Naive thymus-derived CD4-positive, alpha-beta T cell (primary cell): Measurements from ENCODE around the gene VPS29. TPM values are rescaled to one million over a fixed set of nuclear protein-coding genes. Genes with fewer than 3 reads are reported as not detected.

Experiments used
- ATAC-seq: fragments of 150-1000 bp; cut with Tn5 transposase; 2 replicates; pipeline ENCODE4 v1.10.0; 2021; ENCODE audit warnings: mild to moderate bottlenecking, moderate library complexity
- CTCF ChIA-PET: fragments of 350-600 bp; sonication (Branson Sonifier 250); formaldehyde crosslinking; loops from one replicate; lab custom pipeline; 2021; ENCODE audit warnings: antibody characterized with exemption; lab: Charles Lee
- POLR2A ChIA-PET: fragments of 350-600 bp; sonication (Branson Sonifier 250); formaldehyde crosslinking; loops from one replicate; lab custom pipeline; 2021; ENCODE audit warnings: antibody characterized with exemption, inconsistent platforms; lab: Charles Lee
- DNase-seq, 9 donors: peaks; one replicate each; pipeline versions ENCODE4 v3.0.0 to v3.0.0-alpha.2; 2020 to 2022; ENCODE audit warnings: mixed read lengths in 1 of 9
- H3K27ac ChIP-seq: one replicate; pipeline ENCODE4 v1.7.0; 2013; ENCODE audit warnings: mild to moderate bottlenecking, low read depth, low read length, moderate library complexity
- H3K27me3 ChIP-seq, 2 donors: one replicate each; pipeline ENCODE4 v1.7.0; 2013; ENCODE audit warnings: low read length in 2 of 2, mild to moderate bottlenecking in 2 of 2, moderate library complexity in 2 of 2; ENCODE audit not compliant: control insufficient read depth in 2 of 2, insufficient read depth in 2 of 2
- H3K36me3 ChIP-seq, 3 experiments: 1 replicate in 2 of 3; 2 replicates in 1 of 3; pipeline ENCODE4 v1.7.0; 2013; ENCODE audit warnings: low read length in 3 of 3, mild to moderate bottlenecking in 3 of 3, moderate library complexity in 1 of 3; ENCODE audit not compliant: insufficient read depth in 3 of 3, control insufficient read depth in 2 of 3
- H3K4me1 ChIP-seq, 2 donors: one replicate each; pipeline ENCODE4 v1.7.0; 2013; ENCODE audit warnings: low read length in 2 of 2, mild to moderate bottlenecking in 2 of 2, moderate library complexity in 1 of 2; ENCODE audit not compliant: control insufficient read depth in 2 of 2, insufficient read depth in 2 of 2
- H3K4me3 ChIP-seq: 2 replicates; pipeline ENCODE4 v1.7.0; 2013; ENCODE audit warnings: mild to moderate bottlenecking, low read length
- H3K9me3 ChIP-seq, 3 experiments: 1 replicate in 2 of 3; 2 replicates in 1 of 3; pipeline ENCODE4 v1.7.0; 2013; ENCODE audit warnings: low read length in 3 of 3; ENCODE audit not compliant: control insufficient read depth in 2 of 3
- H3K27ac Mint-ChIP-seq, 9 donors: one replicate each; pipeline ENCODE4 v1.8.0; 2020 to 2022; ENCODE audit warnings: mixed read lengths in 9 of 9, mild to moderate bottlenecking in 8 of 9, moderate library complexity in 5 of 9, inconsistent platforms in 2 of 9
- H3K27me3 Mint-ChIP-seq, 5 donors: one replicate each; pipeline ENCODE4 v1.8.0; 2021 to 2022; ENCODE audit warnings: mixed read lengths in 5 of 5, mild to moderate bottlenecking in 1 of 5
- H3K36me3 Mint-ChIP-seq, 5 donors: one replicate each; pipeline ENCODE4 v1.8.0; 2020 to 2022; ENCODE audit warnings: mixed read lengths in 5 of 5, mild to moderate bottlenecking in 3 of 5, inconsistent platforms in 1 of 5
- H3K4me1 Mint-ChIP-seq, 7 donors: one replicate each; pipeline ENCODE4 v1.8.0; 2020 to 2022; ENCODE audit warnings: mixed read lengths in 7 of 7, mild to moderate bottlenecking in 3 of 7, inconsistent platforms in 1 of 7
- H3K4me3 Mint-ChIP-seq, 10 donors: one replicate each; pipeline ENCODE4 v1.8.0; 2020 to 2022; ENCODE audit warnings: mild to moderate bottlenecking in 10 of 10, mixed read lengths in 10 of 10, moderate library complexity in 6 of 10, inconsistent platforms in 2 of 10
- H3K9me3 Mint-ChIP-seq, 11 donors: one replicate each; pipeline ENCODE4 v1.8.0; 2020 to 2022; ENCODE audit warnings: mixed read lengths in 11 of 11, mild to moderate bottlenecking in 4 of 11, inconsistent platforms in 1 of 11, moderate library complexity in 1 of 11
- intact Hi-C, 2 donors: fragments of 100-400 bp; cut with micrococcal nuclease; formaldehyde crosslinking; loops; one replicate each; pipeline ENCODE4 v1.15.1; 2023
- polyA plus RNA-seq, 2 donors: library from polyadenylated mRNA; unstranded; fragments of 300-500 nt; fragmentation: Illumina TruSeq; gene quantifications; one replicate each; pipeline ENCODE4 v1.2.3, GENCODE V29; 2021
- total RNA-seq, 6 experiments: library from RNA in 5 of 6; stranded (reverse) in 5 of 6; gene quantifications; 1 replicate in 5 of 6; 2 replicates in 1 of 6; pipeline ENCODE4 v1.2.3 and lab custom pipeline; 2021 to 2026

The VPS29 gene
- total and polyA plus RNA-seq, 7 experiments from 2014 or later = 78.5 to 158 (median 118) TPM

DNA sequence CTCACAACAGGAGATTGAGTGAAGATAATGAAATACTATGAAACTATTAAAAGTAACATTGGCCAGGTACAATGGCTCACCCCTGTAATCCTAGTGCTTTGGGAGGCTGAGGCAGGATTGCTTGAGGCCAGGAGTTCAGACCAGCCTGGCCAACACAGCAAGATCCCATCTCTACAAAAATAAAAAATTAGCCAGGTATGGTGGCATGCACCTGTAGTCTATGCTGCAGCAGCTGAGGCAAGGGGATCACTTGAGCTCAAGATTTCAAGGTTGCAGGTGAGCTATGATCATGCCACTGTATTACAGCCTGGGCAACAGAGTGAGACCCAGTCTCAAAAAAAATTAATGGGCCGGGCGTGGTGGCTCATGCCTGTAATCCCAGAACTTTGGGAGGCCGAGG is 15.1 kb upstream of the VPS29 start:
- no peaks in the 10 kb centered on the region for H3K9me3 ChIP-seq
- CTCF ChIA-PET = interaction anchor here (0.5 kb wide), 1 partner anchor 33 kb away, joined by 5 read pairs; no protein-coding TSS in a partner anchor
- peaks cover 0 to 4% (median 0%) of the 10 kb centered on the region in 5 donors for H3K27me3 Mint-ChIP-seq

DNA sequence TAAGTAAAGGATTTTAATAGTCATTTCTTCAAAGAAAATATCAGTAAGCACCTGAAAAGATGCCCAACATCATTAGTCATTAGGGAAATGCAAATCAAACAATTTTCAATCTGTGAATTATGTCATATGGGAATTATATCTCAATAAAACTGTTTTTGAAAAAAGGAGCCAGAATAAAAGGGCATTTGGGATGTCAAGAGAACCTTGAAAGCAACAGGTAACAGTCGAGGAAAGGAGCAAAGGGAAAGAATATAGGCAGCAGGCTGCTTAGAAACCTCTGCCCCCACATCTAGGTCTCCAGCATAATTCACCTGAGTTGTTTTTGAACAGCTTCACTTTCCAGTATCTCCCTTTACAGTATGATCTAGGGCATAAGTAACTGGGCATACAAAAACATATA is 12.5 kb upstream of the VPS29 start:
- Histone ChIP-seq H3K9me3 (no peaks in the 10 kb centered on the region), H3K36me3 (no peaks in the 10 kb centered on the region), H3K4me3 (no peak overlapping the region), H3K27ac (no peak overlapping the region), H3K27me3 (no peaks in the 10 kb centered on the region), H3K4me1 (no peaks in the 10 kb centered on the region)
- ChIA-PET POLR2A (interaction anchor here (1.4 kb wide), 1 partner anchor 88 kb away, joined by 3 read pairs; no protein-coding TSS in a partner anchor), CTCF (interaction anchor here (0.9 to 6.7 kb wide), 6 partner anchors 25 to 88 kb away, joined by 3 to 58 read pairs (median 3); partner anchors contain the start of genes FAM216A and GPN3)
- H3K27ac Mint-ChIP-seq = no peak overlapping the region
- no peaks in the 10 kb centered on the region for H3K36me3 Mint-ChIP-seq
- no peak for ATAC-seq
- peaks cover 0 to 9% (median 0%) of the 10 kb centered on the region in 5 donors for H3K27me3 Mint-ChIP-seq
- H3K4me3 Mint-ChIP-seq = no peak overlapping the region
- DNase-seq = no peak
- intact Hi-C loops = no loop called here
- H3K9me3 Mint-ChIP-seq = no peaks in the 10 kb centered on the region
- H3K4me1 Mint-ChIP-seq = peaks cover 0 to 5% (median 0%) of the 10 kb centered on the region in 7 donors

More for the DNA sequence above, 15.1 kb upstream of the VPS29 start:
- Histone ChIP-seq H3K36me3 (no peaks in the 10 kb centered on the region), H3K27me3 (no peaks in the 10 kb centered on the region), H3K27ac (no peak overlapping the region), H3K4me3 (no peak overlapping the region), H3K4me1 (peaks cover 0 to 3% of the 10 kb centered on the region in 2 donors)
- Mint-ChIP-seq H3K4me1 (peaks cover 0 to 5% (median 0%) of the 10 kb centered on the region in 7 donors), H3K36me3 (no peaks in the 10 kb centered on the region), H3K9me3 (no peaks in the 10 kb centered on the region), H3K27ac (no peak overlapping the region), H3K4me3 (no peak overlapping the region)
- no peak for DNase-seq
- no peak for ATAC-seq
- intact Hi-C loops = no loop called here
- POLR2A ChIA-PET = no interaction called here

DNA sequence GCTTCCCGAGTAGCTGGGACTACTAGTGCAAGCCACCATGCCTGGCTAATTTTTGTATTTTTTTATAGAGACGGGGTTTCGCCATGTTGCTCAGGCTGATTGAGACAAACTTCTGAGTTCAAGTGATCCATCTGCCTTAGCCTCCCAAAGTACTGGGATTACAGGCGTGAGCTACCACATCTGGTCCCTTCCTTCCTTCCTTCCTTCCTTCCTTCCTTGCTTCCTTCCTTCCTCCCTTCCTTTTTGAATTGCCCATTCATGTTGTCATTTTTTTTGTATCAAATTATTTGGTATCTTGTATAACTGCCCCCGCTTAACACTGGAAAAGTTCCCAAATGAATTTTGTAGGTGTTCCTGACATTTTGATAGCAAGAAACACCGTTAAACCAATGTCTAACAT is 11.9 kb upstream of the VPS29 start:
- Mint-ChIP-seq H3K9me3 (no peaks in the 10 kb centered on the region), H3K4me3 (no peak overlapping the region), H3K36me3 (no peaks in the 10 kb centered on the region), H3K27ac (no peak overlapping the region), H3K27me3 (peaks cover 0 to 9% (median 0%) of the 10 kb centered on the region in 5 donors), H3K4me1 (peaks cover 0 to 5% (median 0%) of the 10 kb centered on the region in 7 donors)
- ChIA-PET POLR2A (interaction anchor here (1.4 kb wide), 1 partner anchor 88 kb away, joined by 3 read pairs; no protein-coding TSS in a partner anchor), CTCF (interaction anchor here (0.9 to 6.7 kb wide), 5 partner anchors 9 to 89 kb away, joined by 3 to 58 read pairs (median 4); partner anchors contain the start of genes FAM216A and GPN3)
- no peak for DNase-seq
- ATAC-seq = no peak
- no peak overlapping the region for H3K27ac ChIP-seq
- no peak overlapping the region for H3K4me3 ChIP-seq
- intact Hi-C loops = no loop called here
- H3K4me1 ChIP-seq = no peaks in the 10 kb centered on the region
- no peaks in the 10 kb centered on the region for H3K9me3 ChIP-seq
- H3K27me3 ChIP-seq = no peaks in the 10 kb centered on the region
- no peaks in the 10 kb centered on the region for H3K36me3 ChIP-seq

DNA sequence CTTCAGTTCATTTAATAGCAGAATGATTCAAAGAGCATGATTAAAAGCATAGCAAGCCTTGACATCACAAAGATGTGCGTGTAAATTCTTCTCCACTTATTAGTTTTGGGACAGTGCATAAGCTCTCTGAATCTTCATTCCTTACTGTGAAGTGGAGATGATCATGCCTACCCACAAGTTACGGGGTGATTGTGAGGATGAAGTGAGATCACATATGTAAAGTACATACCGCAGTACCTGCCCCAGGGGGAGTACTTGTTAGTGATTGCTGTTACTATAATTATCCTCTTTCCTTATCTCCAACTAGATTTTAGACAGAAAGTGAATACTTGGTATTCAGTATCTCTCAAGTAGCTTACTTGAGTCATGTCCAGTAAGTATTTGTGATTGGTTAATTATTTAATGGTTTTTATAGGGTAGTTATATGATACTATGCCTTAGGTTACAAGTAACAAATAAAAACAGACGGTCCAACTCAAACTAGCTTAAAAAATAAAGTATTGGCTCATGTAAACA is 6.2 kb upstream of the VPS29 start:
- intact Hi-C loops = no loop called here
- H3K4me1 ChIP-seq = no peaks in the 10 kb centered on the region
- no peak overlapping the region for H3K27ac Mint-ChIP-seq
- no peak overlapping the region for H3K27ac ChIP-seq
- DNase-seq (no peak), ATAC-seq (no peak)
- H3K9me3 Mint-ChIP-seq = no peaks in the 10 kb centered on the region
- ChIA-PET CTCF (interaction anchor here (0.6 to 1.4 kb wide), 3 partner anchors 52 to 315 kb away, joined by 3 read pairs; no protein-coding TSS in a partner anchor), POLR2A (interaction anchor here (0.6 kb wide), 1 partner anchor 1036 kb away, joined by 3 read pairs; no protein-coding TSS in a partner anchor)
- no peaks in the 10 kb centered on the region for H3K9me3 ChIP-seq
- H3K4me1 Mint-ChIP-seq = peaks cover 0 to 3% (median 0%) of the 10 kb centered on the region in 7 donors
- no peaks in the 10 kb centered on the region for H3K36me3 ChIP-seq
- H3K4me3 ChIP-seq = no peak overlapping the region
- H3K36me3 Mint-ChIP-seq = no peaks in the 10 kb centered on the region
- H3K4me3 Mint-ChIP-seq = no peak overlapping the region
- peaks cover 0 to 5% (median 0%) of the 10 kb centered on the region in 5 donors for H3K27me3 Mint-ChIP-seq
- no peaks in the 10 kb centered on the region for H3K27me3 ChIP-seq

DNA sequence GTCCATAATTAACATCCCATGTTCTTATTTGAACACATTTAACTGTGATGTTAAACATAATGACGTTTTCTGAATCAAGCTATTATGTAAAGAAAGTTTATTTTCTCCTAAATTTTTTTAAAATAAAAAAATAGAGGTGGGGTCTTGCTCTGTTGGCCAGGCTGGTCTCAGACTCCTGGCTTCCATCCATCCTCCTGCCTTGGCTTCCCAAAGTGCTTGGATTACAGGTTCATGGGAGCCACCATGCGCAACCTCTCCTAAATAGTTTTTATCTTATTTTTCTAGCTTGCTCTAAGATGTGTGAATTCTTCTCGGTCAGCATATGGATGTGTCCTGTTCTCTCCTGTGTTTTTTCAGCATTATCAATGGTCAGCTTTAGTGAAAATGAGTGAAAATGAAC is 3.4 kb upstream of the VPS29 start:
- no peak for DNase-seq
- Histone ChIP-seq H3K27me3 (no peaks in the 10 kb centered on the region), H3K9me3 (no peaks in the 10 kb centered on the region), H3K27ac (no peak overlapping the region), H3K4me3 (no peak overlapping the region), H3K4me1 (peaks cover 9 to 11% of the 10 kb centered on the region in 2 donors), H3K36me3 (peaks cover 0 to 4% (median 0%) of the 10 kb centered on the region in 3 experiments)
- Mint-ChIP-seq H3K4me3 (no peak overlapping the region), H3K27me3 (peaks cover 0 to 3% (median 0%) of the 10 kb centered on the region in 5 donors), H3K36me3 (peaks cover 0 to 9% (median 0%) of the 10 kb centered on the region in 5 donors), H3K4me1 (peaks cover 11 to 28% (median 19%) of the 10 kb centered on the region in 7 donors), H3K9me3 (peaks cover 0 to 6% (median 0%) of the 10 kb centered on the region in 11 donors), H3K27ac (no peak overlapping the region)
- intact Hi-C loops = no loop called here
- CTCF ChIA-PET = interaction anchor here (0.7 to 0.8 kb wide), 2 partner anchors 8 to 85 kb away, joined by 3 to 4 read pairs; no protein-coding TSS in a partner anchor
- POLR2A ChIA-PET = interaction anchor here (0.6 to 0.8 kb wide), 2 partner anchors 72 to 101 kb away, joined by 3 read pairs; no protein-coding TSS in a partner anchor
- no peak for ATAC-seq

DNA sequence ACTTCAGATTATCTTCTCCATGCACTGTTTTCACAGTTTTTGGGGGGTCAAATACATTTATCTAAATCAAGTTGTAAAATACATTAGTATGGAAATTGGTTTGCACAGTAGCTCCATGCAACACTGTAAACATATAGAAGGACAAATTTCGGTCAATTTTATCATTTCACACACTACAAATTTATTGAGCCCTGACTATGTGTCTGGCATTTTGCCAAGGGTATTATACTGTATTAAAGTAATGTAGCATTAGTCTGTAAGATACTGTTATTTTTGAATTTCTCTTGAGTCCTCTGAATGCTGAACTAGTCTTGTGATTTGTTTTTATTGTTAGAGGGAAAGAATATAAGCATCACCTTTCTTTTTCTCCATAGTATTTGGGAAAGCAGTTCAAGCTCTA is 1.5 kb upstream of the VPS29 start:
- peaks cover 0 to 6% (median 0%) of the 10 kb centered on the region in 11 donors for H3K9me3 Mint-ChIP-seq
- peaks cover 0 to 3% (median 0%) of the 10 kb centered on the region in 5 donors for H3K27me3 Mint-ChIP-seq
- ChIA-PET POLR2A (interaction anchor here (0.6 to 1.9 kb wide), 5 partner anchors 14 to 110 kb away, joined by 3 to 11 read pairs (median 5); partner anchors contain the start of genes ARPC3 and TCTN1), CTCF (interaction anchor here (0.6 to 2.3 kb wide), 4 partner anchors 48 to 183 kb away, joined by 3 to 8 read pairs (median 4); no protein-coding TSS in a partner anchor)
- H3K27ac Mint-ChIP-seq = peak overlapping the region in 8 of 9 donors; percentile 9 to 99 (median 76)
- no peak for ATAC-seq
- no peak for DNase-seq
- H3K9me3 ChIP-seq = no peaks in the 10 kb centered on the region
- intact Hi-C loops = loop anchor here (2.0 to 5.0 kb wide), 4 partner anchors 97 to 1094 kb away; partner anchors contain the start of genes ANKRD13A (in 1 of the 2), ATXN2 (in 1 of the 2) and GIT2 (in 1 of the 2)
- H3K36me3 ChIP-seq = peaks cover 0 to 4% (median 0%) of the 10 kb centered on the region in 3 experiments
- peak overlapping the region in 3 of 10 donors; percentile 17 to 57 (median 54) for H3K4me3 Mint-ChIP-seq
- no peak overlapping the region for H3K27ac ChIP-seq
- peaks cover 21 to 47% (median 35%) of the 10 kb centered on the region in 7 donors for H3K4me1 Mint-ChIP-seq
- H3K36me3 Mint-ChIP-seq = peaks cover 0 to 13% (median 0%) of the 10 kb centered on the region in 5 donors
- no peaks in the 10 kb centered on the region for H3K27me3 ChIP-seq
- peaks cover 20 to 22% of the 10 kb centered on the region in 2 donors for H3K4me1 ChIP-seq
- no peak overlapping the region for H3K4me3 ChIP-seq
